GM19438 (cell line): ENCODE results near the gene CHST11.

Source experiments
- ATAC-seq: cut with Tn5 transposase; IDR thresholded peaks from one replicate; pipeline ENCODE4 v1.9.1; 2021; ENCODE audit warnings: low read depth; ENCODE audit not compliant: unreplicated experiment

Gene CHST11

DNA sequence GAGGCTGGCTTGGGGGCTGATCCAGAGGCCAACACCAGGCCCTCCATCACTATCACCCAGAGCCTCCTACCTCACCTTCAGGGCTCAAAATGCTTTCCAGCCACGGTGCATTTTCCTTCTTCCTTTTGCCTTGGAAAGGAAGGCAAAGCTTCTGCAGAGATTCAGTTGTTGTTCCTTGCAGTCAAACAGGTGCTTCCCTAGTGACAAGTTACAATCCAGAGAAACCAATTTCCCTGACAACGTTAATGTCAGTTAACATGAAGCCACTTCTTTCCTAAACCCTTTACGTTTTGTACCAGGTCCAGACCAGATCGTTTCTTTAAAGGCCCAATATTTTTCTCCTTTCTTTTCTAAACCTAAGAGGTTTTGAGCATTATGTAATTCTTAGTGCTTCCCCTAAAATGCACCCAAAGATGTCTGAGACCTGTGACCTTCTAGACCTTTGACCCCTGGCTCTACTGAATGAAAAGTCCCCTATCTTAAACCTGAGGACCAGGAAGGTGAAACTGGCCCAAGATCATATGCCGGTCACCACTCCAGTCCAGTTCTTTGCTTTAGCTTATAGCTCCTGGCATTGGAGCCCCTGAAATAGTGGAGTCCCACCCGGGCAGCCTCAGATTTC is 289.8 kb downstream of the CHST11 start:
- no peak for ATAC-seq

DNA sequence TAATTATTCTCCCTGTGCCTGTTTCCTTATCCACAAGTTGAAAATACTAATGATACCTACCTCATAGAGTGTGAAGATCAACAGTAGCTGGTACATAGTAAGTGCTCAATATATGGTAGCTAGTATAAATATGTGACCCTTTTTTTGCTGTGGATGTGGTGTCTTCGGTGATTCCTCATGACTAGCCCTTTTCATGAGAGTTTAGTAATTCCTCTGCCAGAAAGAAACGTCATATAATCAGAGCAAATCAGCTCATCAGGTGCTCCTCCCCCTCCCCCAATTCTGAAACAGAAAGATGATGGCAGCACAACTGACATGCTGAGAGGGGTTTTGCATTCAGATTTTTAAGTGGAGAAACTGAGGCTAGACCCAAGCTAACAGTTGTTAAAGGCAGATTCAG is 290.6 kb downstream of the CHST11 start:
- ATAC-seq: no peak

DNA sequence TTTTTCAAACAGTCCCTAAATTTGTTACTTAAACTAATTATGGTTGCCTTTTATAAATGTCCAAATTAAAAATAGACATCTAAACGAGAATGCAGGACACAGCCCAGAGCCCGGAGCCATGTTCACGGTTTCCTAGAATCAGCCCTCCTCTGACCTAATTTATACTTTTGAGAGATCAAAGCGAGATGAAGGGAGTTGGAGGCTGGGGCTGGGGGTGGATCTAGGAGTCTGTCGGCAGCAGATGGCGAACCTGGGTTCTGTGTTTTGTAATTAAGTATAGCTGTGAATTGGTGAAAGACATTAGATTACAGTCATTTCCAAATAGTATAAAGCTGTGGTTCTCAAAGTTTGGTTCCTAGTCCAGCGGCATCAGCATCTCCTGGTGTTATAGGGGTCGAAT is 291.2 kb downstream of the CHST11 start:
- no peak for ATAC-seq

DNA sequence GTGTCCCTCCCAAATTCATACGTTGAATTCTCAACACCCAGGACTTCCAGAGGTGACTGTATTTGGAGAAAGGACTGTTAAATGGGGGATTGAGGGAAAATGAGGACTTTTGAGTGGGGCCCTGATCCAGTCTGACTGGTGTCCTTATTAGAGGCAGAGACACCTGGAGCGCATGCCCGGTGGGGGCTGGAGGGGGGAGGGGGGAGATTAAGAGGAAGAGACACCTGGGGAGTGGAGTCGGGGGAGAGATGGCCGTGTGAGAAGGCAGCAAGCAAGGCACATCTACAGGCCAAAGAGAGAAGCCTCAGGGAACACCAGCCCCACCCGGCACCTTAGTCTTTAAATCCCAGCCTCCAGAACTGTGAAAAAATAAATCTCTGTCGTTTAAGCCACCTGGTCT is 291.6 kb downstream of the CHST11 start:
- ATAC-seq: no peak

DNA sequence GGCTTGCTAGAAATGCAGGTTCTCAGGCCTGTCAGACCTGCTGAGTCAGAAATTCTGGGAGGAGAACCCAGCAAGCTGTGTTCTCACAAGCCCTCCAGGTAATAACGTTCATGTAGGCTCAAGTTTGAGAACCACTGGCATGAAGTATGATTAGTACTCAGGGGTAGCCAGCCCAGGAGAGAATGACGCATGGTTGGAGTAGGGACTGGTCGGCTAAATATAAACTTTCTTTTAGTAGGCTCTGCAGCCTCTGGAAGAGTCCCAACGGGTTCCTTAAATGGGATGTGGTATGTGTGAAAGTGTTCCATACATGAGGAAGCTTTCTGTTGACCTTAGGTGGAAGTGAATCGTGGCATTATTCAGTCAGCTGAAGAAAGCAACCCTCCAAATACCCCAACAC is 292.0 kb downstream of the CHST11 start:
- no peak for ATAC-seq

GRCh38 chr12:104749545-104749944 is 292.8 kb downstream of the CHST11 start:
- ATAC-seq: no peak

GRCh38 chr12:104750061-104750460 is 293.3 kb downstream of the CHST11 start:
- ATAC-seq: peak; percentile 58

DNA sequence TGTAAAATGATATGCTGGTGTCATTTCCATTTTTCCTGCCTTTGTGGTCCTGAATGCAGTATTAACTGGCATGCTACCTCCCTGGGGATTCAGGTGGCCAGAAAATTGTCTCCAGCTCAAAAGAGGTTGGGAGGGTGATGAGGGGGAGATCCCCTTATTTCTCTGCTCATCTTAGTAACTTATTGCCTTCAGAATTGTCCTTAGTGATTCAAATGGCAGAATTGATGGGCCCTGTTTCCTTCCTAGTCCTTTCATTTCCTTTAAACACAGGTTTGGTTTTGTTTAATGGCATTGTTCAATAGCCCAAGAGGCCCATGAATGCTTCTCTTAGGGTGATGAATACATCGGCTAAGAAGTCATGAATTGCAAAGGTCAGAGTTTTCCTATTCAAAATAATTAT is 294.4 kb downstream of the CHST11 start:
- ATAC-seq: no peak

GRCh38 chr12:104751594-104751993 is 294.8 kb downstream of the CHST11 start:
- ATAC-seq: no peak

- ATAC-seq: no peak
Observed at GRCh38 chr12:104752016-104752415, 295.3 kb downstream of the CHST11 start.

- no peak for ATAC-seq
Observed at GRCh38 chr12:104752881-104753280, 296.1 kb downstream of the CHST11 start.

GRCh38 chr12:104756901-104757300 is 300.2 kb downstream of the CHST11 start:
- ATAC-seq: no peak

DNA sequence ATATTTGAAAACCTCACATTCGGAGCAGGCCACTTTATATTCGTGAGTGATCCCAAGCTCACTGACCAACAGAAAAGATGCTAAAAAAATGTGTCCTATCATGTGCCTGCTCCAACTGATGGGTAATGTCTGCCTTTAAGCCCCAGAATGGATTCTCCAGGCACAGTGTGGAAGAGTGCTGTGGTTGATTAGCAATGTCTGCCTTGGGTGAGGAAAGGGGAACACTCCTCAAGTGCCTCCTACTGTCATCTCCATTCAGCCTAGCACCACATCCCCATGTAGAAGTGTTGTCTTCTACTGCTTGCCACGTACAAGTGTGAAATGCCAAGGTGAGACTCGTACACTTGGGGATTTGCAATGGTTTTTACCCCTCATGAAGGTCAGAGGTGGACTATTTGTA is 302.0 kb downstream of the CHST11 start:
- ATAC-seq: no peak

GRCh38 chr12:104761091-104761490 is 304.3 kb downstream of the CHST11 start:
- ATAC-seq: no peak

DNA sequence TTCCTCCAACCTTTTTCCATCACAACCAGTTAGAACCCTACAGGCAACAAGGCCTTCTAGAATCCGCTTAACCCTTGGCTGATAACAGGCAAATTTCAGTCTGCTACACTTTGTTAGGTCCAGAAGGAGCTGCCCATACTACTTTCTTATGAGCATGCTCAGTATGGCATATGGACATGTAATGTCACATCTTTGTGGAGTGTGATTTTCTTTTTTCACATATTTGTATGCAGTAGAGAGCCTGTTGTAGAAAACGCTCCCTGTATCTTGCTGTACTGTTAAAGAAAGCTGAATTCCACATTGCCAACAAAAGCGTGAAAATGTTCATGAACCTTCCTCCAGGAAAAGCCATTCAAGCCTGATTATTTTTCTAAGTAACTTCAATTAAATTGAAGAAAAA is 304.9 kb downstream of the CHST11 start:
- no peak for ATAC-seq

DNA sequence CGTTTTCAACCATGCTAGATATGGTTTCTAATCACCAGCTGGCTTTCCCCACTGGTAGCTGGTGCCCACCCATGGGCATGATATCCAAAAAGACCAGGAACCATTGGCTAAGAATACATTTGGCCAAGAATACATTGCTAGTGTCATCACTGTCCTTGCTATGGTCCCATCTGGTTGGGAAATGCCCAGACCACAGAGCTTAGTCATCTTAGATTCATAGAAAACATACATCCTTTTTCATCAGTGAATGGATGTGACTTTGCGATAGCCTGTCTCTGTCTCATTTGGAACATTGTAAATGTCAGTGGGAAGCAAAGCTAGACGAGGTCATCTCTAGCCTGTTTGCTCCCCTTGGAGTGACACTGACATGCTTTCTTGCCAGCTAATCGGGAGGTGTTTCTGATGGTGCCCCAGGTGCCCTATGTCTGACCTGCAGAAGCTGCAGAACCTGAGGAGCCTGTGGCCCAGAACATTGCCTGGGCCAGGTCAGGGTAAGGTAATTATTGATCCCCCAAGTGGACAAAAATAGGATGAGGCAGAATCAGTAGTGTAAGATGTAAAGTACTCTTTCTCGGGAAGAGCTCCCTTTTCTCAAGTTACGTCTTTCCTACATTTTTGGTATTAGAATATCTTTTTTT is 306.5 kb downstream of the CHST11 start:
- ATAC-seq: no peak

- no peak for ATAC-seq
Observed at GRCh38 chr12:104764225-104765091, 307.7 kb downstream of the CHST11 start.

DNA sequence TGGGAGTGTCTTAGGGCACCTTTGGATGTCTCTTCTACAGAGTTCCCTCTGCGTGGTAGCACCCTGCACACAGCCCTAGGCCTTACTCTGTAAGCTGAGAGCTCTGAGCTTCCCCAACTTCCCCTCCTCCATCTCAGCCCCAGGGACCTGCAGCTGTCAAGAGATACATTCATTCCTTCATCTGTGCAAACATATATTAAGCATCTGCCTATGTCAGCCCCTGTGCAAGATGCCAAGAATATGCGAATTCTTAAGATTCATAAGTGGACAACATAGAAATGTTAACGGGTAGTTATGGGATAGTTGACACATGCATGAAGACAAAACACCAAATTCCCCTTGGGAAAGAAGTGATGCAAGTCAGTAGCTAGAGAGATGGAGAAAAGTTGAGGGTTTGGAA is 310.5 kb downstream of the CHST11 start:
- ATAC-seq: no peak

GRCh38 chr12:104768033-104768432 is 311.3 kb downstream of the CHST11 start:
- no peak for ATAC-seq

DNA sequence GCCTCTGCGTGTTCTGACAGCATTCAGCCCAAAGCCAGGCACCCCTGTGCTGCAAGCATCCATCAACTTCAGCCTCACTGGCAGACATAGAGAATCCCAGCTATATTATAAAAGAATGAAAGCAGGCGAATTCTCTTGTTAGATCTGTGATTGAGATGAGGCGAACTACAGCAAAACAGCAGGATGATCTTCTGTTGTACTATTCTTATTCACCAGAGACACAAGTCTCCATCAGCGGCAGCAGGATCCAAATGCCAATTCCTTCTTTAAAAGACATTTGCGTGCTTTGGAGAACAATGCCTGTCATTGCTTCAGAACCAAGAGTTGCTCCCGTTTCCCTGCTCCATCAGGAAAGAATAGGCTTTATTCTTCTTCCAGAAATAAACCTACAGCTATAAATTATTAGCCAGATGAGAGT is 312.4 kb downstream of the CHST11 start:
- no peak for ATAC-seq

GRCh38 chr12:104772336-104772735 is 315.6 kb downstream of the CHST11 start:
- ATAC-seq: no peak
